GM23248 (cell line): Measurements from ENCODE around the gene RASA3.

Source experiments
- EZH2 ChIP-seq: fragments of 200-600 bp; sonication (generic); IDR thresholded peaks from 2 replicates; pipeline ENCODE4 v1.6.1; 2018; ENCODE audit warnings: antibody characterized with exemption, mild to moderate bottlenecking; ENCODE audit not compliant: insufficient read depth, poor library complexity, severe bottlenecking
- EZH2phosphoT487 ChIP-seq: fragments of 200-600 bp; sonication (generic); IDR thresholded peaks from 2 replicates; pipeline ENCODE4 v1.6.1; 2018; ENCODE audit warnings: antibody characterized with exemption, moderate library complexity, mild to moderate bottlenecking, low read depth; ENCODE audit not compliant: insufficient read depth

- TF ChIP-seq EZH2 (no peak), EZH2phosphoT487 (no peak)
Observed at GRCh38 chr13:114106991-114107685, 25.3 kb downstream of the RASA3 start.
